Nephron progenitor cell (in vitro differentiated cells): ENCODE data around the gene MCF2L2.

ENCODE experiments used
- DNase-seq: peaks from one replicate; pipeline ENCODE4 v3.0.0; 2021
- H3K27ac Mint-ChIP-seq: 2 replicates; pipeline ENCODE4 v1.8.0; 2021; ENCODE audit warnings: mild to moderate bottlenecking, moderate library complexity, mixed read lengths
- H3K27me3 Mint-ChIP-seq: 2 replicates; pipeline ENCODE4 v1.8.0; 2021; ENCODE audit warnings: mild to moderate bottlenecking, low read depth, mixed read lengths; ENCODE audit not compliant: poor library complexity
- H3K36me3 Mint-ChIP-seq: 2 replicates; pipeline ENCODE4 v1.8.0; 2021; ENCODE audit warnings: low read depth, mixed read lengths
- H3K4me1 Mint-ChIP-seq: 2 replicates; pipeline ENCODE4 v1.8.0; 2021; ENCODE audit warnings: mixed read lengths
- H3K4me3 Mint-ChIP-seq: 2 replicates; pipeline ENCODE4 v1.8.0; 2021; ENCODE audit warnings: mild to moderate bottlenecking, moderate library complexity, mixed read lengths
- H3K9me3 Mint-ChIP-seq: 2 replicates; pipeline ENCODE4 v1.8.0; 2021; ENCODE audit warnings: mild to moderate bottlenecking, moderate library complexity, mixed read lengths
- TF ChIP-seq, protein P1 (sequence below): fragments of 200-600 bp; sonication (generic); IDR thresholded peaks from 2 replicates; pipeline ENCODE4 v1.5.0; 2021; ENCODE audit warnings: antibody characterized with exemption

Gene MCF2L2

DNA sequence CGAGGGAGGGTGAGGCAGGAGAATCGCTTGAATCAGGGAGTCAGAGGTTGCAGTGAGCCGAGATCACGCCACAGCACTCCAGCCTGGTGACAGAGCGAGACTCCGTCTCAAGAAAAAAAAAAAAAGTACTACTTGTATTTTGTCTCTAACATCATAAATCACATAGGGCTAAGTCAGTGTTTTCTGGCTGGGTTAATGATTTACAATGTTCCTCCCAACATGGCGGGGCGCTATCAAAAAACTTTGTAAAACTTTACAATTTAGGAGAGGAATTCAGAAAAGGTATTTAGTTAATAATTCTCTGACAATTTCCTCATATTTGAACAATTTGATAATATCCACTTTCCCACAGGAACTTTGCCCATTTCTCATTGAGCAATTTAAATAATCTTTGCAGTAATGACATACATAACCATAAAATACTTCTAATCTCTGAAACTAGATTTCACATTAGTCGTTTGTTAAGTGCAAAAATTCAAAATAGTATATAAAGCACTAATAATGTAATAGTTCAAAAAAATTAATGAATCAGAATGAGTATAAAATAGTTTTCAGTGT is 202.0 kb downstream of the MCF2L2 start:
- H3K27ac Mint-ChIP-seq = no peak overlapping the region
- TF ChIP-seq, protein P1, sequence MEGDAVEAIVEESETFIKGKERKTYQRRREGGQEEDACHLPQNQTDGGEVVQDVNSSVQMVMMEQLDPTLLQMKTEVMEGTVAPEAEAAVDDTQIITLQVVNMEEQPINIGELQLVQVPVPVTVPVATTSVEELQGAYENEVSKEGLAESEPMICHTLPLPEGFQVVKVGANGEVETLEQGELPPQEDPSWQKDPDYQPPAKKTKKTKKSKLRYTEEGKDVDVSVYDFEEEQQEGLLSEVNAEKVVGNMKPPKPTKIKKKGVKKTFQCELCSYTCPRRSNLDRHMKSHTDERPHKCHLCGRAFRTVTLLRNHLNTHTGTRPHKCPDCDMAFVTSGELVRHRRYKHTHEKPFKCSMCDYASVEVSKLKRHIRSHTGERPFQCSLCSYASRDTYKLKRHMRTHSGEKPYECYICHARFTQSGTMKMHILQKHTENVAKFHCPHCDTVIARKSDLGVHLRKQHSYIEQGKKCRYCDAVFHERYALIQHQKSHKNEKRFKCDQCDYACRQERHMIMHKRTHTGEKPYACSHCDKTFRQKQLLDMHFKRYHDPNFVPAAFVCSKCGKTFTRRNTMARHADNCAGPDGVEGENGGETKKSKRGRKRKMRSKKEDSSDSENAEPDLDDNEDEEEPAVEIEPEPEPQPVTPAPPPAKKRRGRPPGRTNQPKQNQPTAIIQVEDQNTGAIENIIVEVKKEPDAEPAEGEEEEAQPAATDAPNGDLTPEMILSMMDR = no peak
- H3K4me1 Mint-ChIP-seq = peaks cover 10% of the 10 kb centered on the region
- no peak overlapping the region for H3K4me3 Mint-ChIP-seq
- H3K27me3 Mint-ChIP-seq = no peaks in the 10 kb centered on the region
- DNase-seq = no peak
- no peaks in the 10 kb centered on the region for H3K36me3 Mint-ChIP-seq
- H3K9me3 Mint-ChIP-seq = no peaks in the 10 kb centered on the region

- peaks cover 16% of the 10 kb centered on the region for H3K4me1 Mint-ChIP-seq
- DNase-seq = no peak
- TF ChIP-seq, protein P1 = no peak
- H3K4me3 Mint-ChIP-seq = no peak overlapping the region
- no peak overlapping the region for H3K27ac Mint-ChIP-seq
- H3K36me3 Mint-ChIP-seq = no peaks in the 10 kb centered on the region
- no peaks in the 10 kb centered on the region for H3K9me3 Mint-ChIP-seq
- H3K27me3 Mint-ChIP-seq = no peaks in the 10 kb centered on the region
These were observed 204.0 kb downstream of the MCF2L2 start for GRCh38 chr3:183224180-183224970.

GRCh38 chr3:183222631-183223235 is 205.7 kb downstream of the MCF2L2 start:
- Mint-ChIP-seq H3K27me3 (no peaks in the 10 kb centered on the region), H3K36me3 (no peaks in the 10 kb centered on the region), H3K4me1 (peaks cover 20% of the 10 kb centered on the region), H3K9me3 (no peaks in the 10 kb centered on the region), H3K4me3 (no peak overlapping the region), H3K27ac (peak overlapping the region; percentile 40)
- TF ChIP-seq, protein P1 = no peak
- no peak for DNase-seq

GRCh38 chr3:183220828-183221227 is 207.6 kb downstream of the MCF2L2 start:
- Mint-ChIP-seq H3K9me3 (no peaks in the 10 kb centered on the region), H3K27me3 (no peaks in the 10 kb centered on the region), H3K27ac (no peak overlapping the region), H3K4me1 (peaks cover 20% of the 10 kb centered on the region), H3K36me3 (no peaks in the 10 kb centered on the region), H3K4me3 (no peak overlapping the region)
- TF ChIP-seq, protein P1 = no peak
- DNase-seq = no peak

- Mint-ChIP-seq H3K27ac (peak overlapping the region; percentile 34), H3K27me3 (peaks cover 5% of the 10 kb centered on the region), H3K4me3 (no peak overlapping the region), H3K36me3 (no peaks in the 10 kb centered on the region), H3K9me3 (no peaks in the 10 kb centered on the region), H3K4me1 (peaks cover 37% of the 10 kb centered on the region)
- TF ChIP-seq, protein P1 = no peak
- DNase-seq = no peak
These were observed 209.6 kb downstream of the MCF2L2 start for GRCh38 chr3:183218826-183219225.
